HG03196 (cell line): ENCODE data around the gene ENO1.
"Not testable (repeated sequence)": the region's sequence is repeated elsewhere in the genome, so short reads cannot be mapped to it uniquely, and the experiment has no call there.

Source experiments
- ATAC-seq: cut with Tn5 transposase; IDR thresholded peaks from one replicate; pipeline ENCODE4 v1.9.1; 2021; ENCODE audit not compliant: unreplicated experiment

ENO1 gene

DNA sequence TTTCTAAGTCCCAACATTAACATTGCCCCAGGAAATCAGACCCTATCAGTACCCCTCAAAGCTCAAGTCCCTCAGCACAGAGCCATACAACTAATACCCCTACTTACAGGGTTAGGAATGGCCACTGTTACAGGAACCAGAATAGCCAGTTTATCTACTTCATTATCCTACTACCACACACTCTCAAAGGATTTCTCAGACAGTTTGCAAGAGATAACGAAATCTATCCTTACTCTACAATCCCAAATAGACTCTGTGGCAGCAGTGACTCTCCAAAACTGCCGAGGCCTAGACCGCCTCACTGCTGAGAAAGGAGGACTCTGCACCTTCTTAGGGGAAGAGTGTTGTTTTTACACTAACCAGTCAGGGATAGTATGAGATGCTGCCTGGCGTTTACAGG lies 19.0 kb upstream of the ENO1 start:
- ATAC-seq: not testable (repeated sequence)

DNA sequence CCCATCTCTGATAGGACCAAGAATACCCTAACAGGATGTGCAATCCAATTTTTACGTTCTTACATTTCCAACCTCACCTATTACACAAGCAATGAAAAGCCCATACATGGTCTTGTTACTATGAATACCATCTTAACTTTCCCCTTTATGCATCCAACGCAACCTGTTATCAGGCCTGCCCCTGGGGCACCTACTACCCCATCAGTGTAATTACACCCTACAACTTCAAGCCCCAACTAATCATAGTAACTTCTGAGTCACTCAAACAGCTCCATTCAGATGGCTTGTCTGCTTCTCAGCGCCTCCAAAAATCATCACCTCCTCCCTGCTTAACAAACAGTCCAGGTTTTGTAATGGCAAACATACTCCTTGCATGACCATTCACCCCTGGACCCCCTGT lies 18.3 kb upstream of the ENO1 start:
- ATAC-seq: not testable (repeated sequence)

DNA sequence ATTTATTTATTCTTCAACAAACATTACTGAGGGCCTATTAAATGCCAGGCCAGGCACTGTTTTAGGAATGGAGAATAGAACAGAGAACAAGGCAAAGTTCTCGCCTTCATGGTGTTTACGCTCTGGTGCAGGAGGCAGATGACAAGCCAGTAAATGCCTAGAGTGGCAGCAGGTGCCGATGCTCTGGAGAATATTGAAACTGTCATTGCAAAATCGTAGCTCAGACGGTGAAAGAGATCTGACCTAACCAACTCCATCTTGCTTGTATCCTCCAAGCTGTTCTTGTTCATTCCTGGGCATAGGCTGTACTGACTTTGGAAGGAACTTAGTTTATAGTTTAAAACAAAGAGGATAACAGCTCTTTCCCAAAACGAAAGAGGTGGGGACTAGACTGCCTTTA lies 13.5 kb upstream of the ENO1 start:
- ATAC-seq: no peak

DNA sequence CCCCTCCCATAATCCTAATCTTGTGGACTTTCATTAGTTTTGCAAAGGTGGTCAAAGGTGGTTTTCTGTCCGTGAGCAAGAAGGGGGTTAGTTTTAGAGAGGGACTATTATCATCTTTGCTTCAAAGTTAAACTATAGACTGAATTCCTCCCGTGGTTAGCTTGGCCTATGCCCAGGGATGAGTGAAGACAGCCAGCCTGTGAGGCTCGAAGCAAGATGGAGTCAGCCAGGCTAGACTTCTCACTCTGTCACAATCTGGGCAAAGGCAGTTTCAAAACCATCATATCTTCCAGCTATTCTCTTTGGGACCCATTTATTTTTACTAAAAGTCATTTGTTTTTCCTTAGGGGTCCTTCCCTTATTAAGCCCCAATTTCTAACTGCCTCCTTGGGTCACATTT lies 12.9 kb upstream of the ENO1 start:
- ATAC-seq: no peak

DNA sequence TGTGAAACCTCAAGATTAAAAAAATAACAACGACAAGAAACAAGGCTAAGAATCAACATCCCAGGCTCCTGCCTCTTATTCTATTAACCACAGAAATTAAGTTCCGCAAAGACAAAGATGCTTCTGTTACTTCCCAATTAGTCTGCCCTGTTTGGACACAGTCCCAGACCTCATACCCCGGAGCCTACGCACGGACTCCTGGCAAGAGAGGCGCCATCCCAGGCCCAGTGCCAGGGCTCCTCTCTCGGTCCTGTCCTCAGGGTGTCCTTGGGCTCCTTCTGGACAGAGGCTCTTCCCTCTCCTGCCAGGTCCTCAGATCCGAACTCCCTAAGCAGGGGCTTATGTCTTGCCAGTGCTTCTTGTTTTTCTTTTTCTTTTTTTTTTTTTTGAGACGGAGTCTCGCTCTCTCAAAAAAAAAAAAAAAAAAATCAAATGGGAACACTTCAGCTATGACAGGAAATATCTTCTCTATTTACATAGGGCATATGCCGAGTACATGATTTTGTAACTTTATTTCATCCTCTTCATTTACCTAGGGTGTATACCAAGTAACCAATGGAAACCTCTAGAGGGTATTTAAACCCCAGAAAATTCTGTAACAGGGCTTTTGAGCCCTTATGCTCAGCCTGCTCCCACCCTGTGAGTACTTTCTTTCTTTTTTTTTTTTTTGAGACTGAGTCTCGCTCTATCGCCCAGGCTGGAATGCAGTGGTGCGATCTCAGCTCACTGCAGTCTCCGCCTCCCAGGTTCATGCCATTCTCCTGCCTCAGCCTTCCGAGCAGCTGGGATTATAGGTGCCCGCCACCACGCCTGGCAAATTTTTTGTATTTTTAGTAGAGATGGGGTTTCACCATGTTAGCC lies 11.7 kb upstream of the ENO1 start:
- no peak for ATAC-seq

DNA sequence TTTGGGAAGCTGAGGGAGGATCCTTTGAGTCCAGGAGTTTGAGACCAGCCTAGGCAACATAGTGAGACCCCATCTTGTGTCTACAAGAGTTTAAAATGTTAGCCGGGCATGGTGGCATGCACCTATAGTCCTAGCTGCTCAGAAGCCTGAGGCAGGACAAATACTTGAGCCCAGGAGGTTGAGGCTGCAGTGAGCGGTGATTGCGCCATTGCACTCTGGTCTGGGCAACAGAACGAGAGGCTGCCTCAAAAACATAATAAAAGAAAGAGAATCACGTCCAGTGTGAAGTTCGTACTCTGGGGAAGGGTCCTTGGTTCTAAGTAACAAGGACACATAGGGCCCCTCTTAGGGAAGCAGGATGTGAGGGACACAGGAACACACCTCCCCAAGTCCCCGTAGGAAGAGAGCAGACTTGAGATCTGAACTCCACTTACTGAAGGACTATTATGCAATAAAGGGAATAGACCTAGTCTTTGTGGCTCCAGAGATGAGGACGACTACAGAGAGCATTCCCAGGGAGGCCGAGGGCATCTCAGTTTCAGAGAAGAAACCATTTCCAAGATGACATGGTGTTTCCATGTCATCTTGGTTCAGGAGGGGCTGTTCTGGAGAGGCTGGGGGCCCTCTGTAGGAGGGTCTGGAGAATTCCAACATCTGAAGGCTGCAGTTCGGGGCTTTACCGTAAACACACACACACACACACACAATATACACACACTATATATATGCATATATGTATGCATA lies 10.8 kb upstream of the ENO1 start:
- ATAC-seq: no peak

DNA sequence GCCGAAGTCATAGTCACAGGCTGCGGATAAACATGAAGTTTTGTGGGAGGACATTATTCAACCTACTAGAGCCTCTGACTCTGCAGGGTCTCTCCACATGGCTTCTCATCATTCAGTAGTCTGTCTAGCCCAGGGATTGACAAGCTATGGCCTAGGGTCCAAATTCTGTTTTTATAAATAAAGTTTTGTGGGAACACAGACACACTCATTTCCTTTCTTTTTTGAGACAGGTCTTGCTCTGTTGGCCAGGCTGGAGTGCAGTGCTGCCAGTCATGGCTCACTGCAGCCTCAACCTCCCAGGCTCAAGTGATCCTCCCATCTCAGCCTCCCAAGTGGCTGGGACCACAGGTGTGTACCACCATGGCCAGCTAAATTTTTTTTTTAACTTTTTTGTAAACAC lies 8.1 kb upstream of the ENO1 start:
- no peak for ATAC-seq

DNA sequence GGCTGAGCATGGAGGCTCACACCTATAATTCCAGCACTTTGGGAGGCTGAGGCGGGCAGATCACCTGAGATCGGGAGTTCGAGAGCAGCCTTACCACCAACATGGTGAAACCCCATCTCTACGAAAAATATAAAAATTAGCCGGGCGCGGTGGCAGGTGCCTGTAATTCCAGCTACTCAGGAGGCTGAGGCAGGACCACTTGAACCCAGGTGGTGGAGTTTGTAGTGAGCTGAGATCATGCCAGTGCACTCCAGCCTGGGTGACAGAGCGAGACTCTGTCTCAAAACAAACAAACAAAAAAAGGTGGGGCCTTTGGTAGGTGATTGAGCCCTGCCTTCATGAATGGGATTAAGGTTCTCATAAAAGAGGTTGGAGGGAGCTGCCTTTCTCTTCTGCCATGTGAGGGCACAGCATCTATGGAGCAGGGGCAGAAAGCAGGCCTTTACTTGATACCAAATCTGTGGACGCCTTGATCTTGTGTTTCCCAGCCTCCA lies 7.6 kb upstream of the ENO1 start:
- ATAC-seq: not testable (repeated sequence)

DNA sequence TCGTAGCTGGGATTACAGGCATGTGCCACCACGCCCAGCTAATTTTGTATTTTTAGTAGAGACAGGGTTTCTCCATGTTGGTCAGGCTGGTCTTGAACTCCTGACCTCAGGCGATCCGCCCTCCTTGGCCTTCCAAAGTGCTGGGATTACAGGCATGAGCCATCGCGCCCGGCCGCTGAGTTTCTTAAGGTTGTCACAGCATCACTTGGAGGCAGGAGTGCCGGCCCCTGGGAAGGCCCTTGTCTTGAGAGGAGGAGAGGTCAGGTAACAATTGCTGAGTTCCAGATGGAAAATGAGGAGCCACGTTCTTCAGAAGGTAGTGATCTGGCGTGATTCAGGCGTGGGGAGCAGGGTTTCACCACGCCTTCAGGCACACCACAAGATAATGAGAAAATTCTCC lies 5.6 kb upstream of the ENO1 start:
- not testable (repeated sequence) for ATAC-seq

DNA sequence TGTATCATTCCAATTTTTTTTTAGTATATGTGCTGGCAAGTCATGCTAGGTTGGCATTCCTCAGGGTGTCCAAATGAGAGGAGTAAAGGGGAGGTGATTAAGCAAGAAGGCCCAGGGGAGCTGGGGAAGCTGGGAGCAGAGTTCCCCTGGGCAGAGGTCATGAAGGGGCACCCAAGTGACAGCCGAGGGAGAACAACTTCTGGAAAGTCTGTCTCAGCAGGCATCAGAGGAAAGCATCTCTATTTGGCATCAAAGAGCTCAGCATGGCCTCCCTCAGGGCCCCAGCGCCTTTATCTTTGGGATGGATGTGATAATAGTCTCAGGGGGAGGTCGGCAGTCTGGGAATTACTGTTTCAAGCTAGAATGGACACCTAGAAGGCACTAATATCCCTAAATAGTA lies 5.0 kb upstream of the ENO1 start:
- no peak for ATAC-seq

DNA sequence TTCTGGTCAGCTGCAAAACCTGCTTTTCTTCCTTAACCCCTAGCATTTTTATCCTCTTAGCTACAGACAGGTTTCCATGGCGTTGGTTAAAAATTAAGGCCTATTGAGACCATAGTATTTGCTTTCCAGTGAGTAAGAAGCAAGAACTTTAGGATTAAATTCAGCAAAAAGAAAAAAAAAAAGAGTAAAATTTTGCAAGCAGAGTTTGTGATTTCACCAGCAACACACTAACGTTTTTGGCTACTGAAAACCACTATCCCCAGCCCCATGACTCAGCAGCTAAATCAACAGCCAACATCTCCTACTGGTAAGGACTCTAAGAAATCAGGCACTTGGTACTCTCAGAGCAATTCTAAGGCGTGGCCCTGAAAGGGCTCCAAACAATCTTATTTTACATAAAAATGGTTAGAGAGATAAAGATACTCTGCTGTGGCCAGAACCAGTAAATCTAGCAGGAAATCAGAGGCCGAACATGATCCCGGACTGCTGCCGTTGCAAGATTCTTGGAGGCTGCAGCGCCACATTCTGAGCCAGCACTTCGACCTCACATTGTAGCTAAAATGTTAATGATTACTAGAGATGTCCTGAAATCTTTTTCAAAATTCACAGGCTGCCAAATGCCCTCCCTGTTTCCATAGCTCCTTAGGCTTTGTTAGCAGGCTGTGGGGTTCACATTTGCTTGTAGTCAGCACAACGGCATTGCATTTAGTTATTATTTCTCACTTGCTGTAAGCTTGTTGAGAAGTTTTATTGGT lies 1.6 kb upstream of the ENO1 start:
- ATAC-seq: no peak

DNA sequence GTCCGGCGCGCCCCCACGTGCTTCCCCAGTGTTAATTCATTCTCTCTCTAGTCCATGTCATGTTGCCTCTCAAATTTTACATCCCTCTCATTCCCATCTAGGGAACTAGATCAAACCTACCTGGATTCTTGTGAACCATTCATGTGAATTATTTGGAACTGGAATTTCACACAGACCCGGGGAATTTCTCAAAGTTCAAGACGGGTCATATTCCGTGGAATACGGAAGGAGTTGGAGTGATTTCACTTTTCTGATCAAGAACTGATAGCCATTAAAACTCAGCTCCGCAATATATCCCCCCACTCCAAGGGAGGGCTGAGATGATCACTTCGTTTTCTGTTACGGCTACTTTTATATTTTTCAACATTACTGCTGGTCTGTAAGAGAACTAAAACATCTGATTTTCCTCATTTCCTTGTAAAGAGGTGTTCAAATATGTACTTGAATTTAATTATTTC lies 1.0 kb upstream of the ENO1 start:
- ATAC-seq: no peak

DNA sequence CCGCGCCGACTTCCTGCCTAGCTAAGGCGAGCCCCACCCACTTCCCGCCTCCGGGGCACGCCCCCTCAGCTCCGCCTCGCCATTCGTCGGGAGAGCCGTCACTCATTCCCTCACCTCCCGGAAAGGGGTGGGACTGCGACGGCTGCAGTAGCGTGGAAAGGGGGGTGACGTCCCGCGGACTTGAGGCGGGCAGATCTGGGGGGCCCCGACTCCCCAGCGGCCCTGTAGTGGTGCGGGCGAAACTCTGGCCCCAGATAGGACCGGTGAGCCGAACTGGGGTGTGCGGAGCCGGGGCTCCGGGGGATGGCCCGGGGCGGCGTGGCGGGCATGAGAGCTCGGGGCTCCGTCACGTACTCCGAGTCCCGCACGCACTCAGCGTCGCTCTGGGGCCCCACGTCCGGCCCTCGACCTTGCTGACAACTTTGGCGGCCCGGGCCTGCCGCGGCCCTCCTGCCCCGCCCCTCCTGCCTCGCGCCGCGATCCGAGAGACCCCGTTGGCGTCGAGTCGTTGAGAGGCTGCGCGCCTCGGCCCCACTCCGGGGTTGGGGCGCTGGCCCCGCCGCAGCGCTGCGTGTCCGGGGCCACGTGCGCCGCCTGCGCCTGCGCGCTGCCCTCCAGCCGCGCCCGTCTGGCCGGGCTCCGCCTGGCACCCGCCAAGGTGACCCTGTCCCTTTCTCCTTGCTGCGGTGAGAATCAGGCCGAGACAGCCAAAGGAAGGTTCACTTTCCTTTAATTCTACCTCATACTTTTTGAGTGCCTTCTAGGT lies 395 bp upstream of the ENO1 start:
- ATAC-seq: peak; percentile 83

DNA sequence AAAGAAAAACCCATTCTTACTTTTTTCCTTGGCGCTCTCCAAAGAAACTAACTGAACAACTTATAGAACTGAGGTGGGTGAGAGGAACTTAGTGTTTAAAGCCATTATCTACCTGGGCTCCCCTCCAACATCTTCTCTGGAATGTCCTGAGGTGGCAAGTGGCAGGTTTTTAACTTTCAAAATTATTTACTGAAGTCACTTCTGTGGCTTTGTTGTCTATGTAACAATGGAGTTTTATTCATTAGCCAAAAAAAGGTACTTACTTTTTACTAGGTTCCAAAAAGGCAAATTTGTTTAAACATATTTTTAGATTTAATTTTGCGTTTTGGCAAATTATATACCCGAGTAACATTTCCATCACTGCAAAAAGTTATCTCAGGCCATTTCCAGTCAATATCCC lies 2.4 kb downstream of the ENO1 start:
- ATAC-seq: no peak

DNA sequence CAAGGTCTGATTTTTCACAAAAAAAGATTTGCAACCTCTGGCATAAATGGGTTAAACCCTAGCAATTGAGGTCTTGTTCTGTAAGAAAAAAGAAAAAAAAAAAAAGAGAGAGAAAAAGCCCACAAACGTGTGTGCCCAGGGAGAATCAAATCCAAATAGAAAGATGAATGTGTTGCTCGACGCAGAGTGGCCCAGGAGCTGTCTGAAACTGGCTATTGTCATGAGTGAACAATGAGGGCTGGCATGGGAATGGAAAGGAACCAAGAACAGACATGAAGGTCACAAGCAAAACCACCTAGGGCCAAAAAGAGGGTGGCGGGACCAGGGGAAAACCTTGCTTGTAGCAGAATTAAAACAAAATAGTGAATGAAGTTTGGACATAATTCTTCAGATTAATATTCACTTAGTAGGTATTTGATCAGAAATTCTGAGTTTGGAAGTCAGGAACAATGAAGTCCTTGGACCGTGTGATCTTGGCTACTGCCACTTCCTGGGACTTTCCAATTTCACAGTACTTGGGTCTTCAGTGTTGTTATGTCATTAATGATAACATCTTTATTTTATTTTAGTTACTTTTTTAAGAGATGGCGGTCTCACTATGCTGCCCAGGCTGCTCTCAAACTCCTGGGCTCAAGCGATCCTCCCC lies 3.1 kb downstream of the ENO1 start:
- ATAC-seq: no peak

DNA sequence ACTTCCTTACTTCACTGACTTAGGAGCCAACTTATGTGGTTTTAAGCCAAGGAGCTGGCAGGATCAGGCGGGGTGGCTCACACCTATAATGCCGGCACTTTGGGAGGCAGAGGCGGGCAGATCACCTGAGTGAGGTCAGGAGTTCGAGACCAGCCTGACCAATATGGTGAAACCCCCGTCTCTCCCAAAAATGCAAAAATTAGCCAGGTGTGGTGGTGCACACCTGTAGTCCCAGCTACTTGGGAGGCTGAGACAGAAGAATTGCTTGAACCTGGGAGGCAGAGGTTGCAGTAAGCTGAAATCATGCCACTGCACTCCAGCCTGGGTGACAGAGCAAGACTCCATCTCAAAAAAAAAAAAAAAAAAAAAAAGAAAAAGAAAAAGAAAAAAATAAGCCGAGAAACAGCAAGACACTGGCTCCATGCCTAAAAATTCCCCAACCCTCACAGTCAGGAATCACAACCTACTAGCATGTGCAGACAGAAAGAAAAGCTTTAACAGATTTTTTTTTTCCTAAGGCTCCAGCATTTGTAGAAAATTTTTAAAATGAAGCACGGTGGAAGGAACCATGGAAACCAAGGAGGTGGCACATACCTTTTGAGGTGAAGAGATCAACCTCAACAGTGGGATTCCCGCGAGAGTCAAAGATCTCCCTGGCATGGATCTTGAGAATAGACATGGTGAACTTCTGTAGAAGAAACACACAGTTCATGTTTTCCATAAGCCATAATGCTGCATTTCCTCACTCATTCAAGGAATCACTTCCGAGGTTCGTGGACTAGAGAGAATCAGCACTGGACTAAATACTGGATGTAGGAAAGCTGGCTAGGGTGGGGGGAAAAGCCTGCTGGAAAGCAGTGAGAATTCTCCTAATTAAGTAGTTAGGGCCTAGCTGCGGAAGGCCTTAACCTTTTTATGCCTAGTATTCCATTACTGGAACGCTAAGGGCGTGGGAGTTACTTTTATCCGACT lies 4.0 kb downstream of the ENO1 start:
- ATAC-seq: no peak

DNA sequence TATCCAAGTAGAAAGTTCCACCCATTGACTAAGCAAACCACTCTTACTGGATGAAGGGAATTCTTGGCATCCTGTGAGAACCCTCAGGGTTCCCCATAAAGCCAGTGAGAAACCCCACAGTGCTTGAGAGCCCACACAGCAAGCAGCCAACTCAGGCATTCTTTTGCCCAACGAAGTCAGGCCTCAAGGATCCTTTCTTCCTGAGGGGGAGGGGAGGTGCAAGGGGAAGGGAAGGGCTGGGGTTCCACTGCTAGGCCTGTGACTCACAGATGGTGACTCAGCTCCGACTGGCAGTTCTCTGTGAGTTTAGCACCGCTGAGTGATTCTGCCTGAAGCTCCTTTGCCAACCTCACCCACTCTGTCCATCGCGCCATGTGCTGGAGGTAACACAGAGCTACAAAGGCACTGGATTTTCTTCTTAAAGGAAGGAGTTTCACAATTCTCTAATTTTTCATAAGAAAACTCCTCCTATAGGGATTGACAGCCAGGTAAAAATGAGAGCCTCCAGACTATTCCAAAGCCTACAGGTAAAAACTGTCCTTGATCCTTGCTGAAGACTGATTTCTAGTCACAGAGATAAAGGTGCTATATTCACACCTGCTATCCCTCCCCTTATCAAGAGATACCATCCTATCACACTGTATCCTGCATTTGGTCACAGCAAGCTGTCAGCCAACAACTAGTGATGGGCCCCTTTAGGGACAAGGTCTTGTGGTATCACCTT lies 4.8 kb downstream of the ENO1 start:
- no peak for ATAC-seq

DNA sequence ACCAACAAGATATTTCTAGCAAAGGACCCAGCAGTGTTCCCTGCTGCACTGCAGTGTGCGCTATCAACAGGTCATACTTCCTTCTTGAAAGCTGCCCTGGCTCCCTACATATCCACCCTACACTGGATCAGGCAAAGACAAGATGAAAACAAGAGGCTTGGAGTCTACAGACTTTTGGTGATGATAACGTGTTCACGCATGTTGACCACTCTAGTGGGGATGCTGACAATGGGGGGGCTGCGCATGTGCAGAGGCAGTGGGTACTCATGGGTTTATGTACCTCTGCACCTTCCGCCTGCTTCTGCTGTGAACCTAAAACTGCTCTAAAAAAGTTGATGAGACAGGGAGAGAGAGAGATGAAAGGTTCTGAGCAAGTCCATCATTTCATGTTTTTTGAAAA lies 5.5 kb downstream of the ENO1 start:
- no peak for ATAC-seq
